NK-92 treated with Interleukin-12 subunit alpha and Interleukin-12 subunit beta, amount 100 ng/mL, for 24 hours (cell line): ENCODE data around the gene HNRNPA2B1.
"Not testable (repeated sequence)": the region's sequence is repeated elsewhere in the genome, so short reads cannot be mapped to it uniquely, and the experiment has no call there.

Experiments
- DNase-seq: peaks from one replicate; lab custom pipeline; 2025; lab: John Stamatoyannopoulos, UW

Gene HNRNPA2B1

GRCh38 chr7:26165950-26166683 is 34.4 kb downstream of the HNRNPA2B1 start:
- no peak for DNase-seq

- not testable (repeated sequence) for DNase-seq
Observed at GRCh38 chr7:26163804-26164203, 36.7 kb downstream of the HNRNPA2B1 start.

GRCh38 chr7:26162431-26162830 is 38.1 kb downstream of the HNRNPA2B1 start:
- no peak for DNase-seq

- DNase-seq = no peak
Observed at GRCh38 chr7:26160896-26161295, 39.6 kb downstream of the HNRNPA2B1 start.

- DNase-seq = no peak
Observed at GRCh38 chr7:26159243-26159642, 41.3 kb downstream of the HNRNPA2B1 start.

GRCh38 chr7:26157520-26158105 is 42.9 kb downstream of the HNRNPA2B1 start:
- DNase-seq = no peak

GRCh38 chr7:26156451-26157420 is 43.8 kb downstream of the HNRNPA2B1 start:
- DNase-seq = no peak

- DNase-seq = no peak
Observed at GRCh38 chr7:26155531-26156375, 44.8 kb downstream of the HNRNPA2B1 start.

GRCh38 chr7:26153823-26154783 is 46.4 kb downstream of the HNRNPA2B1 start:
- no peak for DNase-seq

- no peak for DNase-seq
Observed at GRCh38 chr7:26153241-26153822, 47.2 kb downstream of the HNRNPA2B1 start.

GRCh38 chr7:26152782-26153240 is 47.7 kb downstream of the HNRNPA2B1 start:
- DNase-seq = not testable (repeated sequence)

- DNase-seq = peak; percentile 19
Observed at GRCh38 chr7:26151953-26152781, 48.4 kb downstream of the HNRNPA2B1 start, which contains the start of gene NFE2L3. Gene NFE2L3 (plus strand): TSS chr7:26152198. CDS start chr7:26152499, 301 bp downstream.

- DNase-seq = no peak
Observed at GRCh38 chr7:26151650-26151952, 48.9 kb downstream of the HNRNPA2B1 start.

GRCh38 chr7:26151096-26151495 is 49.5 kb downstream of the HNRNPA2B1 start:
- DNase-seq = no peak

GRCh38 chr7:26149391-26149977 is 51.1 kb downstream of the HNRNPA2B1 start:
- DNase-seq = no peak

GRCh38 chr7:26148307-26148700 is 52.2 kb downstream of the HNRNPA2B1 start:
- not testable (repeated sequence) for DNase-seq

GRCh38 chr7:26147646-26148306 is 52.8 kb downstream of the HNRNPA2B1 start:
- not testable (repeated sequence) for DNase-seq

GRCh38 chr7:26147030-26147429 is 53.5 kb downstream of the HNRNPA2B1 start:
- no peak for DNase-seq
